HepG2 (cell line): Measurements from ENCODE around the gene ABCF1. TPM values are rescaled to one million over a fixed set of nuclear protein-coding genes. Genes with fewer than 3 reads are reported as not detected.

Experiments
- CBFB ChIP-seq: sonication (generic); formaldehyde crosslinking; IDR thresholded peaks from 2 replicates; pipeline ENCODE4 v1.4.0; 2020; ENCODE audit warnings: missing genetic modification reagents
- CBX2 ChIP-seq, 2 experiments: fragments of 200-600 bp in 1 of 2; sonication (generic); formaldehyde crosslinking in 1 of 2; IDR thresholded peaks; 2 replicates each; pipeline versions ENCODE4 v1.7.0 to v1.8.1; 2018 to 2022; ENCODE audit warnings: low read depth in 2 of 2, low read length in 1 of 2, mild to moderate bottlenecking in 1 of 2, missing genetic modification reagents in 1 of 2
- EP300 ChIP-seq, 3 experiments: sonication (generic) in 1 of 3; formaldehyde crosslinking in 1 of 3; IDR thresholded peaks; 2 replicates each; pipeline versions ENCODE4 v1.5.1 to v1.6.1; 2011 to 2020; ENCODE audit warnings: low read depth in 2 of 3, low read length in 2 of 3, borderline replicate concordance in 1 of 3, improper control_type of control experiment in 1 of 3, mild to moderate bottlenecking in 1 of 3, missing genetic modification reagents in 1 of 3, moderate library complexity in 1 of 3
- FOSL2 ChIP-seq: sonication (generic); formaldehyde crosslinking; IDR thresholded peaks from 2 replicates; pipeline ENCODE4 v1.4.0; 2020; ENCODE audit warnings: missing genetic modification reagents
- GTF2F1 ChIP-seq: fragments of 150-350 bp; IDR thresholded peaks from 2 replicates; pipeline ENCODE4 v1.6.1; 2014; ENCODE audit warnings: low read length
- KAT7 ChIP-seq: IDR thresholded peaks from 2 replicates; pipeline ENCODE4 v1.6.1; 2018; ENCODE audit warnings: borderline replicate concordance, missing compliant biosample characterization
- MNT ChIP-seq: fragments of 450-650 bp; IDR thresholded peaks from 2 replicates; pipeline ENCODE4 v1.6.1; 2016
- NPAS2 ChIP-seq: sonication (generic); formaldehyde crosslinking; IDR thresholded peaks from 2 replicates; pipeline ENCODE4 v1.8.0; 2022; ENCODE audit warnings: mild to moderate bottlenecking, missing genetic modification reagents, borderline replicate concordance
- PTBP1 ChIP-seq: fragments of 200-400 bp; formaldehyde crosslinking; IDR thresholded peaks from 2 replicates; pipeline ENCODE4 v1.6.1; 2018; ENCODE audit warnings: low read length, low read depth; ENCODE audit not compliant: poor library complexity, severe bottlenecking
- SALL1 ChIP-seq: sonication (generic); formaldehyde crosslinking; IDR thresholded peaks from 2 replicates; pipeline ENCODE4 v1.8.0; 2022; ENCODE audit warnings: mild to moderate bottlenecking, missing genetic modification reagents
- SNAPC4 ChIP-seq: sonication (generic); formaldehyde crosslinking; IDR thresholded peaks from 2 replicates; pipeline ENCODE4 v1.4.0; 2020; ENCODE audit warnings: mild to moderate bottlenecking, missing genetic modification reagents
- TEAD3 ChIP-seq: optimal IDR thresholded peaks from 2 replicates; pipeline ENCODE3; 2016; ENCODE audit warnings: borderline replicate concordance
- USF2 ChIP-seq, 2 experiments: sonication (generic) in 1 of 2; formaldehyde crosslinking in 1 of 2; IDR thresholded peaks; 2 replicates each; pipeline versions ENCODE4 v1.5.1 to v1.6.1; 2011 to 2020; ENCODE audit warnings: borderline replicate concordance in 1 of 2, low read depth in 1 of 2, low read length in 1 of 2, mild to moderate bottlenecking in 1 of 2, missing genetic modification reagents in 1 of 2, moderate library complexity in 1 of 2
- ZBTB7B ChIP-seq: sonication (generic); formaldehyde crosslinking; IDR thresholded peaks from 2 replicates; pipeline ENCODE4 v1.4.0; 2020; ENCODE audit warnings: missing genetic modification reagents
- ZFP41 ChIP-seq: sonication (generic); formaldehyde crosslinking; IDR thresholded peaks from 2 replicates; pipeline ENCODE4 v1.4.0; 2020; ENCODE audit warnings: mild to moderate bottlenecking, missing genetic modification reagents, borderline replicate concordance
- ZNF20 ChIP-seq: sonication (generic); formaldehyde crosslinking; IDR thresholded peaks from 2 replicates; pipeline ENCODE4 v1.4.0; 2020; ENCODE audit warnings: mild to moderate bottlenecking, moderate library complexity, missing genetic modification reagents
- ZNF326 ChIP-seq: sonication (generic); formaldehyde crosslinking; IDR thresholded peaks from 2 replicates; pipeline ENCODE4 v1.4.0; 2020; ENCODE audit warnings: missing genetic modification reagents, borderline replicate concordance
- ZNF577 ChIP-seq: sonication (generic); formaldehyde crosslinking; IDR thresholded peaks from 2 replicates; pipeline ENCODE4 v1.4.0; 2020; ENCODE audit warnings: mild to moderate bottlenecking, low read depth, missing genetic modification reagents, borderline replicate concordance
- ZNF652 ChIP-seq: IDR thresholded peaks from 2 replicates; pipeline ENCODE4 v1.6.1; 2016; ENCODE audit warnings: low read depth, borderline replicate concordance
- polyA plus RNA-seq, 8 experiments: library from polyadenylated mRNA; depleted of rRNA in 3 of 8; stranded (reverse) in 7 of 8; unstranded in 1 of 8; fragments of >200 nt; fragmentation: Illumina TruSeq in 4 of 8; extraction: Trizol in 4 of 8; gene quantifications; 2 replicates each; pipeline versions ENCODE4 v1.2.1 to v1.2.3, GENCODE V29; 2011 to 2016; ENCODE audit warnings: low read depth in 4 of 8, missing spikeins in 1 of 8, mixed read lengths in 1 of 8; ENCODE audit not compliant: insufficient read depth in 1 of 8
- total RNA-seq, 5 experiments: library from RNA; depleted of rRNA; stranded (reverse); fragments of >200 nt; fragmentation: Illumina TruSeq; extraction: Trizol; gene quantifications; 2 replicates each; pipeline ENCODE4 v1.2.3, GENCODE V29; 2016; ENCODE audit warnings: low read depth in 1 of 5

Gene ABCF1
- total and polyA plus RNA-seq, 2 of the 13 experiments (the other 11 are each of a cell fraction or from before 2014, with no cell fraction given) = 25.4 to 98.9 TPM

- TF ChIP-seq SNAPC4 (CRISPR knock-in tag) = peak; percentile 93; the same call in 1 of the 2 replicates
- TF ChIP-seq EP300 (IDR thresholded peaks at IDR 0.05; ENCODE audit: low read depth in 2 of 2, low read length in 2 of 2) = peak in 1 of 2 experiments; percentile 16; a peak in 1 of 4 replicates
- TF ChIP-seq EP300 (CRISPR knock-in tag; IDR thresholded peaks at IDR 0.05; ENCODE audit: borderline replicate concordance) = 0 out of 2 replicates have a peak, but pooled peaks have one; percentile 15
- peak; percentile 74 for TF ChIP-seq TEAD3 (CRISPR knock-in tag)
- no peak for TF ChIP-seq CBX2 (IDR thresholded peaks at IDR 0.05; ENCODE audit: low read depth, low read length)
- no peak for TF ChIP-seq CBX2 (CRISPR knock-in tag; IDR thresholded peaks at IDR 0.05; ENCODE audit: low read depth)
- TF ChIP-seq SALL1 (CRISPR knock-in tag) = peak; percentile 91; the same call in 1 of the 2 replicates
- 0 out of 2 replicates have a peak, but pooled peaks have one; percentile 47 for TF ChIP-seq ZNF20 (CRISPR knock-in tag)
- TF ChIP-seq PTBP1 = peak; percentile 86
- TF ChIP-seq ZNF652 (CRISPR knock-in tag) = no peak
- no peak for TF ChIP-seq CBFB (CRISPR knock-in tag)
- peak; percentile 74; the same call in 1 of the 2 replicates for TF ChIP-seq ZBTB7B
- TF ChIP-seq ZNF577 (CRISPR knock-in tag) = peak; percentile 92
- TF ChIP-seq GTF2F1 = no peak
- peak; percentile 61; the same call in 1 of the 2 replicates for TF ChIP-seq FOSL2 (CRISPR knock-in tag)
- TF ChIP-seq ZFP41 (CRISPR knock-in tag) = peak; percentile 95
- TF ChIP-seq NPAS2 (CRISPR knock-in tag) = no peak
- TF ChIP-seq KAT7 (CRISPR knock-in tag) = peak; percentile 83
- no peak for TF ChIP-seq USF2 (IDR thresholded peaks at IDR 0.05; ENCODE audit: low read depth, low read length)
- TF ChIP-seq USF2 (CRISPR knock-in tag; IDR thresholded peaks at IDR 0.05; ENCODE audit: borderline replicate concordance) = peak; percentile 65; the same call in 1 of the 2 replicates
- no peak for TF ChIP-seq ZNF326
- TF ChIP-seq MNT = peak; percentile 55
These were observed 14.1 kb upstream of the ABCF1 start, which contains the start of gene PRR3 (continued) for GRCh38 chr6:30556906-30557682.
